SK-N-SH (cell line): ENCODE data around the gene SLC20A1. TPM values are rescaled to one million over a fixed set of nuclear protein-coding genes. Genes with fewer than 3 reads are reported as not detected.

ENCODE experiments used
- CTCF ChIA-PET: fragments of 300-600, 350-600 bp; formaldehyde crosslinking; extraction: SDS; loops from one replicate; lab custom pipeline; 2021; lab: Yijun Ruan, JAX
- POLR2A ChIA-PET: fragments of 350-600 bp; sonication (Branson Sonifier 250); formaldehyde crosslinking; extraction: SDS; loops from one replicate; lab custom pipeline; 2020; ENCODE audit warnings: antibody characterized with exemption, inconsistent platforms; lab: Yijun Ruan, JAX
- DNase-seq: peaks from one replicate; pipeline ENCODE4 v3.0.0; 2012
- H2AFZ ChIP-seq: fragments of 200-600 bp; sonication (generic); 2 replicates; pipeline ENCODE4 v1.8.1; 2016; ENCODE audit warnings: antibody characterized with exemption, mild to moderate bottlenecking, low read depth
- H3F3A ChIP-seq: fragments of 200-600 bp; sonication (generic); replicated peaks from 2 replicates; pipeline ENCODE3; 2016; ENCODE audit warnings: antibody characterized with exemption, mild to moderate bottlenecking; ENCODE audit not compliant: insufficient read depth
- H3K27ac ChIP-seq, 2 experiments: fragments of 200-500 bp in 1 of 2; fragments of 200-600 bp in 1 of 2; sonication (Bioruptor generic) in 1 of 2; sonication (generic), shearing (Covaris generic) in 1 of 2; 2 replicates each; pipeline versions ENCODE4 v1.5.1 to v1.6.1; 2014 to 2016; ENCODE audit warnings: low read depth in 2 of 2, inconsistent platforms in 1 of 2, low read length in 1 of 2, mild to moderate bottlenecking in 1 of 2, mixed read lengths in 1 of 2
- H3K27me3 ChIP-seq: fragments of 200-600 bp; sonication (generic), shearing (Covaris generic); 2 replicates; pipeline ENCODE4 v1.6.1; 2016; ENCODE audit warnings: mixed run types; ENCODE audit not compliant: insufficient read depth
- H3K36me3 ChIP-seq, 2 experiments: fragments of 200-500 bp in 1 of 2; fragments of 200-600 bp in 1 of 2; sonication (Bioruptor generic) in 1 of 2; sonication (generic) in 1 of 2; replicated peaks in 1 of 2; 2 replicates each; pipeline versions ENCODE3 to v1.5.1; 2014 to 2016; ENCODE audit warnings: low read length in 1 of 2, mild to moderate bottlenecking in 1 of 2; ENCODE audit not compliant: insufficient read depth in 2 of 2, control insufficient read depth in 1 of 2
- H3K4me1 ChIP-seq, 2 experiments: fragments of 200-500 bp in 1 of 2; fragments of 200-600 bp in 1 of 2; sonication (Bioruptor generic) in 1 of 2; sonication (generic), shearing (Covaris generic) in 1 of 2; 2 replicates each; pipeline versions ENCODE4 v1.5.1 to v1.6.1; 2014 to 2016; ENCODE audit warnings: low read depth in 1 of 2, low read length in 1 of 2, mixed run types in 1 of 2; ENCODE audit not compliant: insufficient read depth in 2 of 2, control insufficient read depth in 1 of 2
- H3K4me2 ChIP-seq: fragments of 200-600 bp; sonication (generic), shearing (Covaris generic); 2 replicates; pipeline ENCODE4 v1.6.1; 2017; ENCODE audit warnings: mixed run types
- H3K4me3 ChIP-seq, 2 experiments: fragments of 200-500 bp in 1 of 2; fragments of 200-600 bp in 1 of 2; sonication (Bioruptor generic) in 1 of 2; sonication (generic), shearing (Covaris generic) in 1 of 2; 2 replicates each; pipeline versions ENCODE4 v1.5.1 to v1.8.1; 2014 to 2016; ENCODE audit warnings: low read depth in 2 of 2, inconsistent platforms in 1 of 2, low read length in 1 of 2, mild to moderate bottlenecking in 1 of 2, mixed read lengths in 1 of 2, moderate library complexity in 1 of 2
- H3K79me2 ChIP-seq: fragments of 200-600 bp; sonication (generic); 2 replicates; pipeline ENCODE4 v1.8.1; 2017; ENCODE audit warnings: mild to moderate bottlenecking; ENCODE audit not compliant: insufficient read depth
- H3K9ac ChIP-seq: fragments of 200-600 bp; sonication (generic); 2 replicates; pipeline ENCODE4 v1.6.1; 2017; ENCODE audit warnings: mixed run types
- H3K9me2 ChIP-seq: fragments of 200-600 bp; sonication (generic); 2 replicates; pipeline ENCODE4 v1.6.1; 2017; ENCODE audit warnings: mixed run types
- H3K9me3 ChIP-seq: fragments of 200-600 bp; sonication (generic); 2 replicates; pipeline ENCODE4 v1.6.1; 2017; ENCODE audit warnings: mixed run types, mild to moderate bottlenecking, moderate library complexity
- H4K20me1 ChIP-seq: fragments of 200-600 bp; sonication (generic); 2 replicates; pipeline ENCODE4 v1.6.1; 2017; ENCODE audit warnings: mild to moderate bottlenecking, mixed run types; ENCODE audit not compliant: insufficient read depth
- CTCF ChIP-seq: fragments of 200-600 bp; sonication (generic); IDR thresholded peaks from 2 replicates; pipeline ENCODE4 v1.6.1; 2017; ENCODE audit warnings: antibody characterized with exemption, mild to moderate bottlenecking, moderate library complexity
- GABPA ChIP-seq: IDR thresholded peaks from 2 replicates; pipeline ENCODE4 v1.4.0; 2012; ENCODE audit warnings: low read depth, mild to moderate bottlenecking
- GATA2 ChIP-seq: sonication (generic); formaldehyde crosslinking; IDR thresholded peaks from 2 replicates; pipeline ENCODE4 v1.5.0; 2020; ENCODE audit warnings: mild to moderate bottlenecking, missing genetic modification reagents
- IRF3 ChIP-seq: fragments of 150-350 bp; IDR thresholded peaks from 2 replicates; pipeline ENCODE4 v1.6.1; 2016; ENCODE audit warnings: mild to moderate bottlenecking, low read depth, low read length
- NFIC ChIP-seq: IDR thresholded peaks from 2 replicates; pipeline ENCODE4 v1.4.0; 2012; ENCODE audit warnings: borderline replicate concordance
- PBX3 ChIP-seq: IDR thresholded peaks from 2 replicates; pipeline ENCODE4; 2012
- RCOR1 ChIP-seq: fragments of 150-350 bp; IDR thresholded peaks from 2 replicates; pipeline ENCODE4 v1.6.1; 2017; ENCODE audit warnings: antibody characterized with exemption, low read length
- SMC3 ChIP-seq: IDR thresholded peaks from 2 replicates; pipeline ENCODE4 v1.6.1; 2012; ENCODE audit warnings: low read depth, low read length, improper control_type of control experiment
- TAF1 ChIP-seq: IDR thresholded peaks from 2 replicates; pipeline ENCODE4 v1.6.1; 2012; ENCODE audit warnings: low read depth, mild to moderate bottlenecking, low read length, moderate library complexity, borderline replicate concordance
- TCF12 ChIP-seq: IDR thresholded peaks from 2 replicates; pipeline ENCODE4 v1.4.0; 2012
- TEAD4 ChIP-seq: IDR thresholded peaks from 2 replicates; pipeline ENCODE4 v1.4.0; 2012; ENCODE audit warnings: mild to moderate bottlenecking, borderline replicate concordance; ENCODE audit not compliant: insufficient read depth
- ZBTB33 ChIP-seq: IDR thresholded peaks from 2 replicates; pipeline ENCODE4 v1.4.0; 2012; ENCODE audit warnings: low read depth, borderline replicate concordance
- WGBS: methylation state at CpG from one replicate; pipeline ENCODE4 v1.1.6; 2017; ENCODE audit warnings: low lambda C conversion rate; 5-methylcytosine and 5-hydroxymethylcytosine counted together
- polyA plus RNA-seq, 3 experiments: library from polyadenylated mRNA; depleted of rRNA; stranded (reverse); fragments of >200 nt; gene quantifications; 2 replicates each; pipeline ENCODE4 v1.2.3, GENCODE V29; 2012

SLC20A1 gene
- polyA plus RNA-seq, 1 of the 3 experiments (the other 2 are of a cell fraction), result 56.3 TPM

- Histone ChIP-seq H3K4me2 (no peak overlapping the region), H3K79me2 (no peaks in the 10 kb centered on the region), H3F3A (peaks cover 4% of the 10 kb centered on the region), H3K4me3 (no peak overlapping the region), H3K4me1 (no peaks in the 10 kb centered on the region), H3K36me3 (no peaks in the 10 kb centered on the region), H3K9me3 (no peaks in the 10 kb centered on the region), H3K9ac (no peak overlapping the region), H3K9me2 (no peaks in the 10 kb centered on the region), H2AFZ (no peak overlapping the region), H3K27me3 (no peaks in the 10 kb centered on the region), H3K27ac (no peak overlapping the region), H4K20me1 (no peaks in the 10 kb centered on the region)
- ChIA-PET POLR2A (no interaction called here), CTCF (interaction anchor here (4.7 to 5.6 kb wide), 2 partner anchors 13 to 23 kb away, joined by 22 read pairs; no protein-coding TSS in a partner anchor)
- TF ChIP-seq SMC3, result no peak
- no peak for TF ChIP-seq ZBTB33
- TF ChIP-seq RCOR1, result no peak
- no peak for TF ChIP-seq IRF3
- TF ChIP-seq PBX3, result no peak
- TF ChIP-seq CTCF, result no peak
- no peak for TF ChIP-seq NFIC
- no peak for TF ChIP-seq GABPA
- no peak for TF ChIP-seq TAF1
- TF ChIP-seq GATA2 (CRISPR knock-in tag), result no peak
- TF ChIP-seq TCF12, result no peak
- no peak for TF ChIP-seq TEAD4
- 33% methylated on average over 2 of the region's 2 CpGs for WGBS
- no peak for DNase-seq
These were observed 57.9 kb downstream of the SLC20A1 start for GRCh38 chr2:112703684-112704083.

- CTCF ChIA-PET, result interaction anchor here (1.0 to 5.6 kb wide), 3 partner anchors 14 to 106 kb away, joined by 3 to 22 read pairs (median 22); no protein-coding TSS in a partner anchor
- no peak for DNase-seq
- no peak for TF ChIP-seq SMC3
These were observed 59.8 kb downstream of the SLC20A1 start for GRCh38 chr2:112705575-112705974.

More at GRCh38 chr2:112705575-112705974, 59.8 kb downstream of the SLC20A1 start:
- no peaks in the 10 kb centered on the region for H3K27me3 ChIP-seq
- no peak overlapping the region for H3K4me3 ChIP-seq
- H3K4me2 ChIP-seq, result no peak overlapping the region
- H2AFZ ChIP-seq, result no peak overlapping the region
- no peak overlapping the region for H3K27ac ChIP-seq
- POLR2A ChIA-PET, result no interaction called here
- no peaks in the 10 kb centered on the region for H3K4me1 ChIP-seq
- no peaks in the 10 kb centered on the region for H3K36me3 ChIP-seq
- no peak overlapping the region for H3K9ac ChIP-seq
- H3K79me2 ChIP-seq, result no peaks in the 10 kb centered on the region
- 83% methylated on average over 4 of the region's 4 CpGs for WGBS
- H3F3A ChIP-seq, result peaks cover 4% of the 10 kb centered on the region
- H4K20me1 ChIP-seq, result no peaks in the 10 kb centered on the region
- H3K9me2 ChIP-seq, result no peaks in the 10 kb centered on the region
- H3K9me3 ChIP-seq, result no peaks in the 10 kb centered on the region
